H1 (cell line): ENCODE data around the gene FAM111A. TPM values are rescaled to one million over a fixed set of nuclear protein-coding genes. Genes with fewer than 3 reads are reported as not detected.

Source experiments
- ASH2L ChIP-seq: fragments of 200-600, 300-600 bp; sonication (generic); IDR thresholded peaks from one replicate; pipeline ENCODE4 v1.7.1; 2017; ENCODE audit warnings: low read length
- BCL11A ChIP-seq, 2 experiments: IDR thresholded peaks; one replicate each; pipeline ENCODE4 v1.6.1; 2011; ENCODE audit warnings: low read depth in 2 of 2, low read length in 2 of 2, mild to moderate bottlenecking in 2 of 2
- BRCA1 ChIP-seq: IDR thresholded peaks from 2 replicates; pipeline ENCODE4 v1.6.1; 2012; ENCODE audit warnings: low read depth, low read length, improper control_type of control experiment
- CEBPB ChIP-seq: IDR thresholded peaks from 2 replicates; pipeline ENCODE4 v1.6.1; 2012; ENCODE audit warnings: low read depth, low read length
- CHD2 ChIP-seq: IDR thresholded peaks from 2 replicates; pipeline ENCODE4 v1.6.1; 2012; ENCODE audit warnings: low read length, improper control_type of control experiment
- HDAC2 ChIP-seq, 2 experiments: fragments of 300-600 bp in 1 of 2; sonication (generic) in 1 of 2; IDR thresholded peaks; 2 replicates each; pipeline ENCODE4 v1.6.1; 2011 to 2012; ENCODE audit warnings: low read depth in 2 of 2, low read length in 2 of 2, mild to moderate bottlenecking in 2 of 2, moderate library complexity in 2 of 2, borderline replicate concordance in 1 of 2, inconsistent platforms in 1 of 2
- MAFK ChIP-seq: IDR thresholded peaks from 2 replicates; pipeline ENCODE4 v1.6.1; 2012; ENCODE audit warnings: low read depth, mild to moderate bottlenecking, improper control_type of control experiment, low read length
- POLR2AphosphoS5 ChIP-seq: IDR thresholded peaks from 2 replicates; pipeline ENCODE4 v1.6.1; 2011; ENCODE audit warnings: low read depth, low read length
- RNF2 ChIP-seq: fragments of 200-900, 300-1000 bp; sonication (generic); IDR thresholded peaks from 2 replicates; pipeline ENCODE4 v1.7.1; 2016; ENCODE audit warnings: borderline replicate concordance, low read depth, mild to moderate bottlenecking, antibody characterized with exemption, low read length; ENCODE audit not compliant: poor library complexity, severe bottlenecking; ENCODE audit errors: missing control alignments
- SIN3A ChIP-seq, 2 experiments: IDR thresholded peaks in 1 of 2; conservative IDR thresholded peaks in 1 of 2; 2 replicates each; pipeline ENCODE4 v1.6.1; 2011 to 2012; ENCODE audit warnings: low read length in 2 of 2, improper control_type of control experiment in 1 of 2, low read depth in 1 of 2, mild to moderate bottlenecking in 1 of 2
- SIX5 ChIP-seq: IDR thresholded peaks from 2 replicates; pipeline ENCODE4 v1.6.1; 2011; ENCODE audit warnings: mild to moderate bottlenecking, low read depth, low read length
- SP4 ChIP-seq: IDR thresholded peaks from 2 replicates; pipeline ENCODE4 v1.6.1; 2012; ENCODE audit warnings: low read length, inconsistent platforms
- SRF ChIP-seq: IDR thresholded peaks from 2 replicates; pipeline ENCODE4 v1.6.1; 2011; ENCODE audit warnings: mild to moderate bottlenecking, low read depth, low read length, moderate library complexity
- SUZ12 ChIP-seq: fragments of 200-600 bp; sonication (generic); IDR thresholded peaks from 2 replicates; pipeline ENCODE4 v1.6.1; 2012; ENCODE audit warnings: mild to moderate bottlenecking, inconsistent platforms, low read length, moderate library complexity, mixed read lengths
- TBP ChIP-seq: IDR thresholded peaks from 2 replicates; pipeline ENCODE4 v1.6.1; 2011; ENCODE audit warnings: low read depth, low read length, improper control_type of control experiment
- TEAD4 ChIP-seq: IDR thresholded peaks from 2 replicates; pipeline ENCODE4 v1.6.1; 2012; ENCODE audit warnings: low read depth, low read length, inconsistent platforms, mixed read lengths
- YY1 ChIP-seq: IDR thresholded peaks from 2 replicates; pipeline ENCODE4 v1.6.1; 2011; ENCODE audit warnings: low read depth, mild to moderate bottlenecking, low read length
- polyA plus RNA-seq, 7 experiments: library from polyadenylated mRNA; depleted of rRNA in 3 of 7; stranded (reverse) in 5 of 7; unstranded in 2 of 7; fragments of >200 nt in 5 of 7; fragments of 200-250 nt in 2 of 7; gene quantifications; 1 replicate in 5 of 7; 2 replicates in 1 of 7; 4 replicates in 1 of 7; pipeline versions ENCODE4 v1.2.1 to v1.2.3, GENCODE V29; 2011 to 2013; ENCODE audit warnings: missing spikeins in 2 of 7, mixed read lengths in 2 of 7
- total RNA-seq: library from RNA; stranded (reverse); fragmentation: NEBNext Ultra II Directional; extraction: Animal tissue kit (Norgen Biotek cat#: 25700); gene quantifications from 2 replicates; pipeline ENCODE4 v1.2.1, GENCODE V29; 2021
- TF ChIP-seq, protein P1 (sequence below), 3 experiments: IDR thresholded peaks; 1 replicate in 2 of 3; 2 replicates in 1 of 3; pipeline versions ENCODE4 v1.5.1 to v1.6.1; 2011; ENCODE audit warnings: low read length in 3 of 3, mild to moderate bottlenecking in 3 of 3, inconsistent platforms in 2 of 3, low read depth in 1 of 3, moderate library complexity in 1 of 3; ENCODE audit not compliant: insufficient read depth in 1 of 3; ENCODE audit errors: control extremely low read depth in 1 of 3
- TF ChIP-seq, protein P2 (sequence below): IDR thresholded peaks from 2 replicates; pipeline ENCODE4 v1.6.1; 2012; ENCODE audit warnings: low read length, inconsistent platforms
- TF ChIP-seq, protein P3 (sequence below): IDR thresholded peaks from 2 replicates; pipeline ENCODE4 v1.6.1; 2011; ENCODE audit warnings: low read depth, mild to moderate bottlenecking, low read length; ENCODE audit not compliant: insufficient read depth

FAM111A gene
- total and polyA plus RNA-seq, 2 of the 8 experiments (the other 6 are each of a cell fraction or from before 2014, with no cell fraction given) = 10.2 to 29.9 TPM

DNA sequence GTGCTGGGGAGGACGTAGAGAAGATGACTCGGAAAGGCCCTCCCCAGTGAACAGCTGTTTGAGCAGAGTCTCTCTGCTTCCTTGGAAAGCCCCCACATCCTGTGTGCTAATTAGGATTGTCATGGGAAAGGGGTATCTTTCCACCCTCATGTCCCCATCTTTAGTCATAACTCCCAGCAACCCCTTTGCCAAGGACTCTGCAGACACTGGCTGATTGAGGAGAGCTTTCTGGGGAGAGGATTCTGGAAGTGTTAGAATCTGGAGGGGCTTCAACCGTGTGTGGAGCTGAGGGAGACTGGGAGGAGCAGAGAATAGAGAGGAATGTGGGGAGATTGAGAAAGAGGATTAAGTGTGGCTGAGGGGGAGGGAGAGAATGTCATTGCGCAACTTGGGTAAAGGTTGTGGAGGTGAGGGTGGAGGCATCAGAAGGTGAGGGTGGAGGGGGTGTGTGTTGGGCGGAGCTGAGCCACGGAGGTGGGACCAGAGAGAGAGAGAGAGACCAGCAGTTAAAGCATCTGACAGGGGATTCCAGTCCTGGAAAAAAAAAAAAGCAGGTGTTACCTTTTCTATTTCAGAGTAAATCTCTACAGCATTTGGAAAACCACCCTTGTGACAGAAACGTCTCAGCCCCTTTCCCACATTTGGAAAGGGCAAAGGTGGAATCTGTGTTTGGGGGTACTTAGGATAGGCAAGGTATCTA lies 31.5 kb downstream of the FAM111A start (continued):
- TF ChIP-seq SIN3A (conservative IDR thresholded peaks at IDR 0.05 in 1 of 2, IDR thresholded peaks at IDR 0.05 in 1 of 2; ENCODE audit: low read depth in 1 of 2, low read length in 2 of 2) (no peak; a peak in 1 of 4 replicates), YY1 (no peak), POLR2AphosphoS5 (peak; percentile 51), RNF2 (no peak), CHD2 (0 out of 2 replicates have a peak, but pooled peaks have one; percentile 54), TEAD4 (peak; percentile 86), SP4 (no peak), ASH2L (peak; percentile 32), TBP (peak; percentile 32; the same call in 1 of the 2 replicates), CEBPB (peak; percentile 100), SUZ12 (no peak), HDAC2 (IDR thresholded peaks at IDR 0.05; ENCODE audit: borderline replicate concordance in 1 of 2, low read depth in 2 of 2, low read length in 2 of 2) (no peak), BRCA1 (no peak), SRF (no peak), BCL11A (IDR thresholded peaks at IDR 0.05; ENCODE audit: low read depth in 2 of 2, low read length in 2 of 2) (no peak), SIX5 (no peak), MAFK (no peak)
- TF ChIP-seq, protein P1, sequence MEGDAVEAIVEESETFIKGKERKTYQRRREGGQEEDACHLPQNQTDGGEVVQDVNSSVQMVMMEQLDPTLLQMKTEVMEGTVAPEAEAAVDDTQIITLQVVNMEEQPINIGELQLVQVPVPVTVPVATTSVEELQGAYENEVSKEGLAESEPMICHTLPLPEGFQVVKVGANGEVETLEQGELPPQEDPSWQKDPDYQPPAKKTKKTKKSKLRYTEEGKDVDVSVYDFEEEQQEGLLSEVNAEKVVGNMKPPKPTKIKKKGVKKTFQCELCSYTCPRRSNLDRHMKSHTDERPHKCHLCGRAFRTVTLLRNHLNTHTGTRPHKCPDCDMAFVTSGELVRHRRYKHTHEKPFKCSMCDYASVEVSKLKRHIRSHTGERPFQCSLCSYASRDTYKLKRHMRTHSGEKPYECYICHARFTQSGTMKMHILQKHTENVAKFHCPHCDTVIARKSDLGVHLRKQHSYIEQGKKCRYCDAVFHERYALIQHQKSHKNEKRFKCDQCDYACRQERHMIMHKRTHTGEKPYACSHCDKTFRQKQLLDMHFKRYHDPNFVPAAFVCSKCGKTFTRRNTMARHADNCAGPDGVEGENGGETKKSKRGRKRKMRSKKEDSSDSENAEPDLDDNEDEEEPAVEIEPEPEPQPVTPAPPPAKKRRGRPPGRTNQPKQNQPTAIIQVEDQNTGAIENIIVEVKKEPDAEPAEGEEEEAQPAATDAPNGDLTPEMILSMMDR (IDR thresholded peaks at IDR 0.05; ENCODE audit: control extremely low read depth in 1 of 3, insufficient read depth in 1 of 3, low read depth in 1 of 3, low read length in 3 of 3) = no peak
- TF ChIP-seq, protein P2, sequence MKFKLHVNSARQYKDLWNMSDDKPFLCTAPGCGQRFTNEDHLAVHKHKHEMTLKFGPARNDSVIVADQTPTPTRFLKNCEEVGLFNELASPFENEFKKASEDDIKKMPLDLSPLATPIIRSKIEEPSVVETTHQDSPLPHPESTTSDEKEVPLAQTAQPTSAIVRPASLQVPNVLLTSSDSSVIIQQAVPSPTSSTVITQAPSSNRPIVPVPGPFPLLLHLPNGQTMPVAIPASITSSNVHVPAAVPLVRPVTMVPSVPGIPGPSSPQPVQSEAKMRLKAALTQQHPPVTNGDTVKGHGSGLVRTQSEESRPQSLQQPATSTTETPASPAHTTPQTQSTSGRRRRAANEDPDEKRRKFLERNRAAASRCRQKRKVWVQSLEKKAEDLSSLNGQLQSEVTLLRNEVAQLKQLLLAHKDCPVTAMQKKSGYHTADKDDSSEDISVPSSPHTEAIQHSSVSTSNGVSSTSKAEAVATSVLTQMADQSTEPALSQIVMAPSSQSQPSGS = no peak
- TF ChIP-seq, protein P3, sequence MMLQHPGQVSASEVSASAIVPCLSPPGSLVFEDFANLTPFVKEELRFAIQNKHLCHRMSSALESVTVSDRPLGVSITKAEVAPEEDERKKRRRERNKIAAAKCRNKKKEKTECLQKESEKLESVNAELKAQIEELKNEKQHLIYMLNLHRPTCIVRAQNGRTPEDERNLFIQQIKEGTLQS = no peak
